GM12801 (cell line): ENCODE data around the gene TADA2A.

Experiments
- CTCF ChIP-seq: IDR thresholded peaks from one replicate; pipeline ENCODE4 v1.5.1; 2011; ENCODE audit warnings: control low read depth; ENCODE audit not compliant: insufficient read length; ENCODE audit errors: extremely low read depth

TADA2A gene

DNA sequence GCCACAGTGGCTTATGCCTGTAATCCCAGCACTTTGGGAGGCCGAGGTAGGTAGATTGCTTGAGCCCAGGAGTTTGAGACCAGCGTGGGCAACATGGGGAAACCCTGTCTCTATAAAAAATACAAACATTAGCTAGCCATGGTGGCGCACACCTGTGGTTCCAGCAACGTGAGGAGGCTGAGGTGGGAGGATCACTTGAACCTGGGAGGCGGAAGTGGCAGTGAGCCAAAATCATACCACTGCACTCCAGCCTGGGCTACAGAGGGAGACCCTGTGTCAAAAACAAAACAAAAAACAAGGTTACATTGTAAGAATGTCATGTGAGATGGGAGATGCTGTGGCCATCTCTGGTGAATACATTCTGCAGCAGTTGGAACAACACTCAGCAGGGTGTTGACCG lies 96.5 kb downstream of the TADA2A start:
- no peak for TF ChIP-seq CTCF

- TF ChIP-seq CTCF: no peak
Measured at GRCh38 chr17:37505333-37505732, 98.6 kb downstream of the TADA2A start.

GRCh38 chr17:37506678-37507077 lies 100.0 kb downstream of the TADA2A start:
- TF ChIP-seq CTCF: no peak

- no peak for TF ChIP-seq CTCF
Measured at GRCh38 chr17:37507111-37507510, 100.4 kb downstream of the TADA2A start.

DNA sequence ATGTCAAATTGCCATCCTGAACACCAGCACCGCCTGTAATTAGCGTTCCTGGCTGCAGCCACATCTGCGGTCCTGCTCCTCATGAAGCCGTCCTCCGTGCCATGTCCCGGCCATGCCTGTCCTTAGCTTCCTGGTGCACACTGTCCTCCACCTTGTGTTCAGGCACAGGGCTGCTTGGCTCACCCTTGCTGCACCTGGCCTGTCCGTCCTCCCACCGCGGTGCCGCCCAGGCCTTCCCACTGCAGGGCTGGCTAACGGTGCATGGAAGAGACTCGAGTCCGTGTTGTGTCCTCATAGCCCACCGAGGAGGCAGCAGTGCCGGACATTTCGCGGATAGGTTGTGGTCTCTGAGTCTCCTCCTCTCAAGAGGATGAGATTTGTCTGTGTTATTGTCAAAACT lies 103.4 kb downstream of the TADA2A start:
- no peak for TF ChIP-seq CTCF

DNA sequence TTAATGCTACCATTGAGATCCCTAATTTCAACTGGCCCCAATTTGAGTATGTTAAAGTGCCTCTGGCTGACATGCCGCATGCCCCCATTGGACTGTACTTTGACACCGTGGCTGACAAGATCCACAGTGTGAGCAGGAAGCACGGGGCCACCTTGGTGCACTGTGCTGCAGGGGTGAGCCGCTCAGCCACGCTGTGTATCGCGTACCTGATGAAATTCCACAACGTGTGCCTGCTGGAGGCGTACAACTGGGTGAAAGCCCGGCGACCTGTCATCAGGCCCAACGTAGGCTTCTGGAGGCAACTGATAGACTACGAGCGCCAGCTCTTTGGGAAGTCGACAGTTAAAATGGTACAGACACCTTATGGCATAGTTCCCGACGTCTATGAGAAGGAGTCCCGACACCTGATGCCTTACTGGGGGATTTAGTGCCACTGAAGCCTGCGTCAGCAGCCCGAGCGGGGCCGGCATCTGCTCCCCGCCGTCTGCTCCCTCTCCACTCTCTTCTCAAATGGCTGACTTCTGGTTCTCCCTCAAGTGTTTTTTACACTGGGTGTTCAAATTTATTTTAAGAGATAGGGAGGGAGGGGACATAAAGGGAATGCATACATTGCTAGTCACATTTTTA lies 105.9 kb downstream of the TADA2A start:
- no peak for TF ChIP-seq CTCF

DNA sequence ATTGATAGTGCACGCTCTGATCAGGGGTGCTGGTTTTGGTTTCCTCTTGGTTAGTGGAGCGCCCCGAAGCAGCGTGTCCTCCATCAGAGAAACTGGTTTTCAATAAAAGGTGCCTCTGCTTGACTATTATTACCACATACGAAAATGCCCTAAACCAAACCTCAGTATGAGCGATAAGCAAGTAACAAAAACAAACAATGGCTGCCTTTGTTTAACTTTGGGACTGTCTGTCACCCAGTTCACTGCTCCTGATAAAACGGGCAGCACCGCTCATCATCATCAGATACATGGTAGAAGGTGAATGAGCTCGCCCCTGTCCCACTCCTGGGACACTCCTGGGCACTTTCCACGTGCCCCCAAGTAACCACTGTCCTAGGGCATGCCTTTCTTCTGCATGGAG lies 107.0 kb downstream of the TADA2A start:
- no peak for TF ChIP-seq CTCF
